SU-DHL-6 (cell line): ENCODE measurements around the gene PXN.
"Not testable (repeated sequence)": the region's sequence is repeated elsewhere in the genome, so short reads cannot be mapped to it uniquely, and the experiment has no call there.

ENCODE experiments used
- H2AFZ ChIP-seq: fragments of 200-600 bp; sonication (generic); 2 replicates; pipeline ENCODE4 v1.6.1; 2014; ENCODE audit warnings: low read depth, mild to moderate bottlenecking, moderate library complexity, mixed read lengths, antibody characterized with exemption, low read length; ENCODE audit not compliant: severe bottlenecking
- H3F3A ChIP-seq: fragments of 200-600 bp; shearing (Covaris generic); 2 replicates; pipeline ENCODE4 v1.6.0; 2016; ENCODE audit warnings: antibody characterized with exemption, mild to moderate bottlenecking; ENCODE audit not compliant: insufficient read depth
- H3K27ac ChIP-seq: fragments of 200-600 bp; sonication (generic); 2 replicates; pipeline ENCODE4 v1.5.1; 2016; ENCODE audit warnings: low read depth, mild to moderate bottlenecking, low read length, moderate library complexity, mixed read lengths
- H3K27me3 ChIP-seq: fragments of 200-600 bp; sonication (generic), shearing (Covaris generic); 2 replicates; pipeline ENCODE4 v1.6.0; 2014; ENCODE audit warnings: mild to moderate bottlenecking, low read length
- H3K36me3 ChIP-seq: fragments of 200-600 bp; sonication (generic); 2 replicates; pipeline ENCODE4 v1.6.1; 2014; ENCODE audit warnings: mild to moderate bottlenecking, low read length, mixed read lengths
- H3K4me2 ChIP-seq: fragments of 300-600, 200-600 bp; shearing (Covaris generic), sonication (generic); 2 replicates; pipeline ENCODE4 v1.6.0; 2014; ENCODE audit warnings: low read length, low read depth, mild to moderate bottlenecking; ENCODE audit not compliant: poor library complexity, severe bottlenecking
- H3K4me3 ChIP-seq: fragments of 200-600 bp; sonication (generic); 2 replicates; pipeline ENCODE4 v1.5.1; 2014; ENCODE audit warnings: antibody characterized with exemption, low read length, mild to moderate bottlenecking, mixed read lengths; ENCODE audit not compliant: insufficient read depth, poor library complexity, severe bottlenecking
- H3K79me2 ChIP-seq: fragments of 200-600 bp; sonication (generic); 2 replicates; pipeline ENCODE4 v1.6.1; 2014; ENCODE audit warnings: mild to moderate bottlenecking, low read length, moderate library complexity; ENCODE audit not compliant: insufficient read depth
- H3K9ac ChIP-seq: fragments of 200-600 bp; sonication (generic); 2 replicates; pipeline ENCODE4 v1.7.0; 2014; ENCODE audit warnings: mild to moderate bottlenecking, low read length
- H3K9me2 ChIP-seq: fragments of 200-600 bp; sonication (generic); replicated peaks from 2 replicates; pipeline ENCODE4 v1.6.1; 2014; ENCODE audit warnings: low read length; ENCODE audit not compliant: insufficient read depth
- H3K9me3 ChIP-seq: fragments of 200-600 bp; sonication (generic); 2 replicates; pipeline ENCODE4 v1.6.1; 2014; ENCODE audit warnings: low read length, mixed read lengths; ENCODE audit not compliant: insufficient read depth
- H4K20me1 ChIP-seq: fragments of 200-600 bp; sonication (generic); 2 replicates; pipeline ENCODE4 v1.6.1; 2014; ENCODE audit warnings: low read depth, mild to moderate bottlenecking, antibody characterized with exemption, low read length, moderate library complexity, mixed read lengths
- EZH2phosphoT487 ChIP-seq: fragments of 200-600 bp; sonication (generic), shearing (Covaris generic); conservative IDR thresholded peaks from 2 replicates; pipeline ENCODE4 v1.6.1; 2018; ENCODE audit warnings: mild to moderate bottlenecking, antibody characterized with exemption, low read length, moderate library complexity, mixed read lengths
- TF ChIP-seq, protein P1 (sequence below): fragments of 200-600 bp; sonication (generic); IDR thresholded peaks from one replicate; pipeline ENCODE4 v1.5.1; 2017; ENCODE audit warnings: antibody characterized with exemption, mild to moderate bottlenecking, low read length, moderate library complexity; ENCODE audit not compliant: insufficient read depth, poor library complexity, severe bottlenecking

The PXN gene

DNA sequence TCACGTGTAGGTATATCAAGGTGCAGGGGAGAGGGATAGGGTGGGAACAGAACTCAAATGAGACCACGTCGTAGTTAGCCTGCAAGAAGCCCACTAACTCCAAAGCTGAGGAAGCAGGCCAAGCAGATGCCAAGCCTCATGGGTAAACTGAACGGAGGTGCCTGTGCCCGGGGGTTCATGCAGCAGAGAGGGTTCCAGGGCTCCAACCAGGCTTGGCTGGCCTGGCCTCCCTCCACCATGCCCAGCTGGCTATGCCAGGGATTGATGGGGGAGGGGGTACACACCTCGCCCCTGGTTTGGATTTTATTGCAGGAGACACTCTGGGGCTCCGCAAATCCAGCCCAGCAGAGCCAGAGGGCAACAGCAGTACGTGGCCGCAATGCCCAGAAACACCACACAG is 27.3 kb downstream of the PXN start:
- Histone ChIP-seq H3K36me3 (no peaks in the 10 kb centered on the region), H3K27ac (no peak overlapping the region), H3K27me3 (no peaks in the 10 kb centered on the region), H3F3A (no peaks in the 10 kb centered on the region), H3K9me3 (no peaks in the 10 kb centered on the region), H3K4me3 (no peak overlapping the region), H3K79me2 (no peaks in the 10 kb centered on the region), H3K9ac (no peak overlapping the region), H2AFZ (no peak overlapping the region), H4K20me1 (no peaks in the 10 kb centered on the region), H3K9me2 (no peaks in the 10 kb centered on the region), H3K4me2 (no peak overlapping the region)
- TF ChIP-seq, protein P1, sequence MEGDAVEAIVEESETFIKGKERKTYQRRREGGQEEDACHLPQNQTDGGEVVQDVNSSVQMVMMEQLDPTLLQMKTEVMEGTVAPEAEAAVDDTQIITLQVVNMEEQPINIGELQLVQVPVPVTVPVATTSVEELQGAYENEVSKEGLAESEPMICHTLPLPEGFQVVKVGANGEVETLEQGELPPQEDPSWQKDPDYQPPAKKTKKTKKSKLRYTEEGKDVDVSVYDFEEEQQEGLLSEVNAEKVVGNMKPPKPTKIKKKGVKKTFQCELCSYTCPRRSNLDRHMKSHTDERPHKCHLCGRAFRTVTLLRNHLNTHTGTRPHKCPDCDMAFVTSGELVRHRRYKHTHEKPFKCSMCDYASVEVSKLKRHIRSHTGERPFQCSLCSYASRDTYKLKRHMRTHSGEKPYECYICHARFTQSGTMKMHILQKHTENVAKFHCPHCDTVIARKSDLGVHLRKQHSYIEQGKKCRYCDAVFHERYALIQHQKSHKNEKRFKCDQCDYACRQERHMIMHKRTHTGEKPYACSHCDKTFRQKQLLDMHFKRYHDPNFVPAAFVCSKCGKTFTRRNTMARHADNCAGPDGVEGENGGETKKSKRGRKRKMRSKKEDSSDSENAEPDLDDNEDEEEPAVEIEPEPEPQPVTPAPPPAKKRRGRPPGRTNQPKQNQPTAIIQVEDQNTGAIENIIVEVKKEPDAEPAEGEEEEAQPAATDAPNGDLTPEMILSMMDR = no peak
- TF ChIP-seq EZH2phosphoT487 = no peak

DNA sequence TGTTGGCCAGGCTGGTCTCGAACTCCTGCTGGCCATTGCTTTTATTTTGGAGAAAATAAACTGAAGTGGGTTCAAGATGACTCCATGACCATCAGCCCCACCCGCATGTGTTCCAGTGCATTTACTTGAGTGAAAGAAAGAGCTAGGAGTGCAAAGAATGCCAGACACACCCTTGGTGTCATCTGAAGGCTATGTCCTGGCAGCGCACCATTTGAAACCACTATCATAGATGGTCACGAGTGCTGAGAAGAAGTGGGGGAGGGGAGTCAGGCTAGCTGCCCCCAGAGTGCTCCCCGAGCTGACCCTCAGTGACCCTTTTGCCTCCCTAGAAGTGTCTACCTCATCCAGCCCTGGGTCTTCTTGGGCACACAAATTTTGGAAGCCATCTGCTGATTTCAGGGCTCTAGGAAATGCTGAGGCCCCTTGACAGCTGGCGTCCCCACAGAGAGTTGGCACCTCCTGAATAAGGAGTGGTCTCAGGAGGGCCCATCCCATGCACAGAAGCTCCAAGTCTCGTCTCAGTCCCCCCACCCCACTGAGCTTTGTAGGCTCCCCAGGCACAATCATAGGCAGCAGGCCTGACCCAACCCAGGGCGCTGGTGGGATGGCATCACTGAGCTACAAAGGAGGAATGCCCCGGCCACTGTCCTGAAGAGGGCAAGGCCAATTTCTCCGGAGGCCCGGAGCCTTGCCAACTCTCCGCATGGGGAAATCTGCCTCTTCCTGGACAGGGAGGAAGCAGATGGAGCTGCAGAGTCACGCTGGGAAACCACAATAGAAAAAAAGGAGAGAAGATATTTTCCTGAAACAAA is 28.0 kb downstream of the PXN start:
- no peak for TF ChIP-seq EZH2phosphoT487
- TF ChIP-seq, protein P1 = no peak
- Histone ChIP-seq H3K9me3 (no peaks in the 10 kb centered on the region), H3K27ac (no peak overlapping the region), H3F3A (no peaks in the 10 kb centered on the region), H4K20me1 (no peaks in the 10 kb centered on the region), H3K9ac (no peak overlapping the region), H3K9me2 (no peaks in the 10 kb centered on the region), H3K36me3 (no peaks in the 10 kb centered on the region), H2AFZ (no peak overlapping the region), H3K27me3 (no peaks in the 10 kb centered on the region), H3K4me3 (no peak overlapping the region), H3K4me2 (no peak overlapping the region), H3K79me2 (no peaks in the 10 kb centered on the region)

DNA sequence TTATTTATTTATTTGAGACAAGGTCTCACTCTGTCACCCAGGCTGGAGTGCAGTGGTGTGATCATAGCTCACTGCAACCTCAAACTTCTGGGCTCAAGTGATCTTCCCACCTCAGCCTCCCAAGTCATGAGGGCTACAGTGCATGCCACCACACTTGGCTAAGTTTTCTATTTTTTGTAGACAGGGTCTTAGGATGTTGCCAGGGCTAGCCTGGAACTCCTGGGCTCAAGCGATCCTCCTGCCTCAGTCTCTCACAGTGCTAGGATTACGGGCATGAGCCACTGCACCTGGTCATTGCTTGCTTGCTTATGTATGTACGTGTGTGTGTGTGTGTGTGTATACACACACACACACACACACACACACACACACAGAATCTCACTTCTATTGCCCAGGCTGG is 28.7 kb downstream of the PXN start:
- H3F3A ChIP-seq, H3K4me2 ChIP-seq, H3K27ac ChIP-seq, H3K9ac ChIP-seq, H3K9me2 ChIP-seq, H4K20me1 ChIP-seq, H3K27me3 ChIP-seq, H3K9me3 ChIP-seq, H2AFZ ChIP-seq, H3K79me2 ChIP-seq, H3K4me3 ChIP-seq, H3K36me3 ChIP-seq: not testable (repeated sequence)
